ENCODE results near the gene NAV2. TPM values are rescaled to one million over a fixed set of nuclear protein-coding genes. Genes with fewer than 3 reads are reported as not detected.

The NAV2 gene
- total RNA-seq, 1 experiment from 2014 or later, result 2.1 TPM

DNA sequence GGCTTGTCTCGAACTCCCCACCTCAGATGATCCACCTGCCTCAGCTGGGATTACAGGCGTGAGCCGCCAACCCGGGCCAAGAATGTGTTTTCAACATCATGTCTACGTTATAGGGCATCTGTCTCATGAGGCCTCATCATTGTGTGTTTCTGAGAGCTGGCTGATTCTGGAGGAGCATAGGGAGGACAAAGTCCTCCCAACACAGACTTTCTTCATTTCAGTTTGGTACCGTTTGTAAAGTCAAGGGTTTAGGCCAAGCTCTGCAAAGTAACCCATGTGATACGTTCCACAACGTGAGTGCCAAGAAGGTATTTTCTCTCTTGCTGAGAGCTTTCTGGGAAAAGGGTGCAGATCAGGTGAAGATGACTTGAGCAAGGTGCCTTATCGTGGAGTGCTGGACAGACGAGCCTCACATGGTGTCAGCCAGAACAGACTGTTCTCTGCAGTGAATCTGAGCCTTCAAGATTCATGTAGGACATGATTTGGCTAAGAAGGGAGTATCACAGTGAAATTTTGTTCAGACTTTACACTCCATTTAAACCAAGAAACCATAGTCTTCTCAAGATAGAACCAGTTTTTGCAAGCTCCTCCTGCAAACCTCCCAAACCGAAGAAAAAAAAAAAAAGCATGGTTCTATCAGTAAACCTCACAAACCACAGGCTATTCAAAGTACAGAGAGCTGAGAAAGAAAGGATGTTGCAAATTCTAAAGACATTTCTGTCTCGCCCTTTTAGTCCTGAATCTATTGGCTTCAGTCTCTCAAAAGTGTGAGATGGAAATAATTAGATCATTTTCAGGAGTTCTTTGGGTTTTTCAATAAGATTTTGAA lies 376.0 kb downstream of the NAV2 start:
- no TSS peak for BruUV-seq (replicated peaks)
- Histone ChIP-seq H3K27ac (ENCODE audit: low read depth, low read length) (no peak overlapping the region), H3K4me1 (ENCODE audit: control insufficient read depth in 1 of 2, insufficient read depth in 2 of 2, low read length in 2 of 2) (no peaks in the 10 kb centered on the region), H3K4me3 (replicated peaks in 1 of 2; ENCODE audit: low read depth in 1 of 2, low read length in 2 of 2) (no peak overlapping the region), H3K9me2 (ENCODE audit: insufficient read depth) (no peaks in the 10 kb centered on the region), H3K4me2 (ENCODE audit: low read length) (no peak overlapping the region), H4K20me1 (ENCODE audit: insufficient read depth) (no peaks in the 10 kb centered on the region), H3K9me3 (ENCODE audit: control insufficient read depth in 1 of 2, insufficient read depth in 1 of 2, low read depth in 1 of 2, low read length in 2 of 2) (no peaks in the 10 kb centered on the region), H3K79me2 (ENCODE audit: insufficient read depth, low read length) (no peaks in the 10 kb centered on the region), H3K9ac (ENCODE audit: low read length) (no peak overlapping the region), H3K36me3 (ENCODE audit: control insufficient read depth in 1 of 2, insufficient read depth in 2 of 2, low read length in 2 of 2) (no peaks in the 10 kb centered on the region), H3K27me3 (ENCODE audit: insufficient read depth, low read length) (no peaks in the 10 kb centered on the region), H2AFZ (ENCODE audit: low read depth, low read length, poor library complexity, severe bottlenecking) (no peak overlapping the region)
- RAD21 ChIA-PET (ENCODE audit: low non-redundant PET in 1 of 2, low total read pairs in 2 of 2, uncharacterized antibody in 2 of 2, unreplicated experiment in 2 of 2), result no interaction called here
- intact Hi-C loops (cut with micrococcal nuclease), result no loop called here
- POLR2A ChIA-PET, result no interaction called here
- CTCF ChIA-PET, result no interaction called here
- DNase-seq (ENCODE audit: low read depth, low spot score), result no peak
- no peak for ATAC-seq
- no peak for TF ChIP-seq EZH2phosphoT487 (IDR thresholded peaks at IDR 0.05; ENCODE audit: borderline replicate concordance)
- TF ChIP-seq SP1 (IDR thresholded peaks at IDR 0.05; ENCODE audit: low read depth), result no peak
- TF ChIP-seq, protein P1, sequence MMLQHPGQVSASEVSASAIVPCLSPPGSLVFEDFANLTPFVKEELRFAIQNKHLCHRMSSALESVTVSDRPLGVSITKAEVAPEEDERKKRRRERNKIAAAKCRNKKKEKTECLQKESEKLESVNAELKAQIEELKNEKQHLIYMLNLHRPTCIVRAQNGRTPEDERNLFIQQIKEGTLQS (IDR thresholded peaks at IDR 0.05), result no peak
- no peak for TF ChIP-seq CEBPB (IDR thresholded peaks at IDR 0.05; ENCODE audit: low read depth)
- TF ChIP-seq MAX (IDR thresholded peaks at IDR 0.05), result no peak
- TF ChIP-seq, protein P2, sequence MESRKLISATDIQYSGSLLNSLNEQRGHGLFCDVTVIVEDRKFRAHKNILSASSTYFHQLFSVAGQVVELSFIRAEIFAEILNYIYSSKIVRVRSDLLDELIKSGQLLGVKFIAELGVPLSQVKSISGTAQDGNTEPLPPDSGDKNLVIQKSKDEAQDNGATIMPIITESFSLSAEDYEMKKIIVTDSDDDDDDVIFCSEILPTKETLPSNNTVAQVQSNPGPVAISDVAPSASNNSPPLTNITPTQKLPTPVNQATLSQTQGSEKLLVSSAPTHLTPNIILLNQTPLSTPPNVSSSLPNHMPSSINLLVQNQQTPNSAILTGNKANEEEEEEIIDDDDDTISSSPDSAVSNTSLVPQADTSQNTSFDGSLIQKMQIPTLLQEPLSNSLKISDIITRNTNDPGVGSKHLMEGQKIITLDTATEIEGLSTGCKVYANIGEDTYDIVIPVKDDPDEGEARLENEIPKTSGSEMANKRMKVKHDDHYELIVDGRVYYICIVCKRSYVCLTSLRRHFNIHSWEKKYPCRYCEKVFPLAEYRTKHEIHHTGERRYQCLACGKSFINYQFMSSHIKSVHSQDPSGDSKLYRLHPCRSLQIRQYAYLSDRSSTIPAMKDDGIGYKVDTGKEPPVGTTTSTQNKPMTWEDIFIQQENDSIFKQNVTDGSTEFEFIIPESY (IDR thresholded peaks at IDR 0.05; ENCODE audit: extremely low read depth, insufficient replicate concordance, low read length), result no peak
- TF ChIP-seq SIN3A (IDR thresholded peaks at IDR 0.05; ENCODE audit: low read depth), result no peak
- TF ChIP-seq JUND (IDR thresholded peaks at IDR 0.05), result no peak
- TF ChIP-seq POLR2A (IDR thresholded peaks at IDR 0.05; ENCODE audit: borderline replicate concordance, extremely low read depth, insufficient read depth, insufficient read length), result no peak
- no peak for TF ChIP-seq ELF1 (IDR thresholded peaks at IDR 0.05; ENCODE audit: borderline replicate concordance, low read depth)
- no peak for TF ChIP-seq ZFX (IDR thresholded peaks at IDR 0.05)
- TF ChIP-seq TCF7L2 (IDR thresholded peaks at IDR 0.05; ENCODE audit: borderline replicate concordance, extremely low read depth, insufficient read depth, insufficient read length), result no peak
- no peak for TF ChIP-seq EGR1 (IDR thresholded peaks at IDR 0.05; ENCODE audit: low read depth)
- TF ChIP-seq EZH2 (IDR thresholded peaks at IDR 0.05), result no peak
- no peak for TF ChIP-seq CBX3 (IDR thresholded peaks at IDR 0.05; ENCODE audit: low read depth)
- no peak for TF ChIP-seq FOSL1 (IDR thresholded peaks at IDR 0.05; ENCODE audit: low read depth)
- no peak for TF ChIP-seq POLR2AphosphoS5 (IDR thresholded peaks at IDR 0.05; ENCODE audit: low read depth, low read length)

All from HCT116 (cell line).